Activated CD4-positive, alpha-beta T cell treated with anti-CD3 and anti-CD28 coated beads, Interleukin-2, amount 50 U/mL, for 16 hours (primary cell): ENCODE measurements around the gene ANGPTL4.
"Not testable (repeated sequence)": the region's sequence is repeated elsewhere in the genome, so short reads cannot be mapped to it uniquely, and the experiment has no call there.

Experiments
- DNase-seq: peaks from one replicate; pipeline ENCODE4 v3.0.0-alpha.2; 2020

The ANGPTL4 gene, protein sequence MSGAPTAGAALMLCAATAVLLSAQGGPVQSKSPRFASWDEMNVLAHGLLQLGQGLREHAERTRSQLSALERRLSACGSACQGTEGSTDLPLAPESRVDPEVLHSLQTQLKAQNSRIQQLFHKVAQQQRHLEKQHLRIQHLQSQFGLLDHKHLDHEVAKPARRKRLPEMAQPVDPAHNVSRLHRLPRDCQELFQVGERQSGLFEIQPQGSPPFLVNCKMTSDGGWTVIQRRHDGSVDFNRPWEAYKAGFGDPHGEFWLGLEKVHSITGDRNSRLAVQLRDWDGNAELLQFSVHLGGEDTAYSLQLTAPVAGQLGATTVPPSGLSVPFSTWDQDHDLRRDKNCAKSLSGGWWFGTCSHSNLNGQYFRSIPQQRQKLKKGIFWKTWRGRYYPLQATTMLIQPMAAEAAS

DNA sequence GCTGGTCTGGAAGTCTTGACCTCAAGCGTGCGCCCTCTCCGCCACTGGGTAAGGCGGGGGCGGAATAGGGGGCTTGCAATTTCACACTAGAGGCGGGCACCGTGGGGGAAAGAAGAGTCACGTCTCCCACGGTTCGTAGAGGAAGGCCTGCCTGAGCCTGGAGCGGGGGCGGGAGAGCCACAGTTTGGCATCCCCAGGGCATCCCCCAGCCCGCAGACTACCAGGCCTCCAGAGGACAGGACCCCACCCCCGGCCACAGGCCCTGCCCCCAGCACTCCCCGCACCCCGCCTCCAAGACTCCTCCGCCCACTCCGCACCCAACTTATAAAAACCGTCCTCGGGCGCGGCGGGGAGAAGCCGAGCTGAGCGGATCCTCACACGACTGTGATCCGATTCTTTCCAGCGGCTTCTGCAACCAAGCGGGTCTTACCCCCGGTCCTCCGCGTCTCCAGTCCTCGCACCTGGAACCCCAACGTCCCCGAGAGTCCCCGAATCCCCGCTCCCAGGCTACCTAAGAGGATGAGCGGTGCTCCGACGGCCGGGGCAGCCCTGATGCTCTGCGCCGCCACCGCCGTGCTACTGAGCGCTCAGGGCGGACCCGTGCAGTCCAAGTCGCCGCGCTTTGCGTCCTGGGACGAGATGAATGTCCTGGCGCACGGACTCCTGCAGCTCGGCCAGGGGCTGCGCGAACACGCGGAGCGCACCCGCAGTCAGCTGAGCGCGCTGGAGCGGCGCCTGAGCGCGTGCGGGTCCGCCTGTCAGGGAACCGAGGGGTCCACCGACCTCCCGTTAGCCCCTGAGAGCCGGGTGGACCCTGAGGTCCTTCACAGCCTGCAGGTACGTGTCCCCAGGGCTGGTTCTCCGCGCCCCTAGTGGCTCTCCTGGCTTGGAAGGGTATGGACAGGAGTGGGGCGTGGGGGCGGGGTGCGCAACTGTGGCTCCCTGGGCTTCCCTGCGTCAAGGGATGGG is at the start of gene ANGPTL4:
ANGPTL4 (plus strand) TSS at position 353 of the 969 bp plus-strand sequence; CDS start at position 520, 167 bp downstream.
- DNase-seq = peak; percentile 53

DNA sequence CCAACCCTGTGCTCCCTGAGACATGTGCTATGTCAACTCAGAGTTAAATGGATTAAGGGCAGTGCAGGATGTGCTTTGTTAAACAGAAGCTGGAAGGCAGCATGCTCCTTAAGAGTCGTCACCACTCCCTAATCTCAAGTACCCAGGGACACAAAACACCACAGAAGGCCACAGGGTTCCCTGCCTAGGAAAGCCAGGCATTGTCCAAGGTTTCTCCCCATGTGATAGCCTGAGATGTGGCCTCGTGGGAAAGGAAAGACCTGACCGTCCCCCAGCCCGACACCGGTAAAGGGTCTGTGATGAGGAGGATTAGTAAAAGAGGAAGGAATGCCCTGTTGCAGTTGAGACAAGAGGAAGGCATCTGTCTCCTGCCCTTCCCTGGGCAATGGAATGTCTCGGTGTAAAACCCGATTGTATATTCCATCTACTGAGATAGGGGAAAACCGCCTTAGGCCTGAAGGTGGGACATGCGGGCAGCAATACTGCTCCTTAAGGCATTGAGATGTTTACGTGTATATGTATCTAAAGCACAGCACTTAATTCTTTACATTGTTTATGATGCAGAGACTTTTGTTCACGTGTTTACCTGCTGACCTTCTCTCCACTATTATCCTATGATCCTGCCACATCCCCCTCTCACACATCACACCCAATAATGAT is 48.8 kb upstream of the ANGPTL4 start:
- not testable (repeated sequence) for DNase-seq

DNA sequence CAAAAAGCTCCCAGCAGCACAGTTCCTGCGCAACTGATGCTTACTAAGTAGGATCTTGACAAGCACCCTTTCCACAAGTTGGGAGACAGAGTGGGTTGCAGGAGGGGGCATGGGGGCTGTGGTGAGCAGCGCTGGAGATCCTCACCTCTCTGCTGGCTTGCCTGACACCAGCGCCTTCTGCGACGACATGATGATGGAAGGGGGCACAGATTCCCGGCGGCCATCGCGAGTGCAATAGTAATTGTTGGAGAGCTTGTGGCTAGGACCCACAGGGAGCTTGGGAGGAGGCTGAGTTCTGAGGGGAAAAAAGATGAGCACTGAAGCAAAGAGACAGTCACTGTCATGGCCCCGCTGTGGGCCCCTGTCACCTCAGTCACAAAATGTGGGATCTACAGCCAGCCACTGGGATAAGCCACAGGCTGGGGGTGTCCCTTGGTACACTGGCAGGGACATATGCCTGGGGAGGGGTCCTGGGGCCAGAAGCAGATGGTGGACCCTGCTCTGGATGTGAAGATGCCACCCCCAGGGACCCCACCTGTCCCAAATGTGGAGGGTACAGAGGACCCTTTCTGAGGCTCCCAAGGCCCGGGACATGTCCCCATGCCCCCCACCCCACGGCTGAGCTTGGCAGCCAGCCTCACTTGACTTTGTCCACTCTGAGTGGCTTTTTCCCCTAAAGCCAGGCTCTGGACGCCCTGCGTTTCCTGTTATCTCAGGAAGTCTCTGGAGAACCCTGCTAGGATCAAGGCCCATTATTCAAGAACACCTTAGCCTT is 47.4 kb upstream of the ANGPTL4 start:
- DNase-seq = no peak

DNA sequence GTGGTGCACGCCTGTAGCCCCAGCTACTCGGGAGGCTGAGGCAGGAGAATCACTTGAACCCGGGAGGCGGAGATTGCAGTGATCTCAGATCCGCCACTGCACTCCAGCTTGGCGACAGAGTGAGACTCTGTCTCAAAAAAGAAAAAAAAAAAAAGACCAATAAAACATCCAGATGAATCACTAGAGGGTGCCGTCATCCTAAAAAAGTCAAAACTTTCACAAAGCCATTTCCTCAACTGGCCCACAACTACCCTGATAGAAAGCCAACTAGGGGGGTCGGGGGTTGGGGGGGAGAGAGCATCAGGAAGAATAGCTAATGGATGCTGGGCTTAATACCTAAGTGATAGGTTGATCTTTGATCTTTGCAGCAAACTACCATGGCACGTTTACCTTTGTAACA is 45.1 kb upstream of the ANGPTL4 start:
- not testable (repeated sequence) for DNase-seq

DNA sequence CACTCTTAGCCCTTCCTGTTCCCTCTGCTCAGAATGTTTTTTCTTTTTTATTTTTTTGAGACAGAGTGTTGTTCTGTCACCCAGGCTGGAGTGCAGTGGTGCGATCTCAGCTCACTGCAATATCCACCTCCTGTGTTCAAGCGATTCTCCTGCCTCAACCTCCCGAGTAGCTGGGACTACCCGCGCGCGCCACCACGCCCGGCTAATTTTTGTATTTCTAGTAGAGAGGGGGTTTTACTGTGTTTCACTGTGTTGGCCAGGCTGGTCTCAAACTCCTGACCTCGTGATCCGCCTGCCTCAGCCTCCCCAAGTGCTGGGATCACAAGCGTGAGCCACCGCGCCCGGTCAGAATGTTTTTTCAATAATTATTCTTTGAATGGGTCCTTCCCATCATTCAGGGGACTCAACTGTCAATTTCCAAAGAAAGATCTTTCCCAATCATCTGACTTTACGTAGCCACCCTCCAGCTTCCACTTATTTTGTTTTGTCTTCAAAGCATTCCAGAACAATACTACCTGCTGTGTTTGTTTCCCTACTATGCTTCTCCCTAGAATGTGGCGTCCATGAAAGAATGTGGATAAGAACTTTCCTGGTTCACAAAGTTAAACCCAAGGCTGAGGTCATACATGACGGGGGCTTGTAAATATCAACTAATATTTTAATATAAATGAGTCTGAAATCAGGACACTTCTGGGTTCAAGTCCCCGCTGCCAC is 44.0 kb upstream of the ANGPTL4 start:
- no peak for DNase-seq

DNA sequence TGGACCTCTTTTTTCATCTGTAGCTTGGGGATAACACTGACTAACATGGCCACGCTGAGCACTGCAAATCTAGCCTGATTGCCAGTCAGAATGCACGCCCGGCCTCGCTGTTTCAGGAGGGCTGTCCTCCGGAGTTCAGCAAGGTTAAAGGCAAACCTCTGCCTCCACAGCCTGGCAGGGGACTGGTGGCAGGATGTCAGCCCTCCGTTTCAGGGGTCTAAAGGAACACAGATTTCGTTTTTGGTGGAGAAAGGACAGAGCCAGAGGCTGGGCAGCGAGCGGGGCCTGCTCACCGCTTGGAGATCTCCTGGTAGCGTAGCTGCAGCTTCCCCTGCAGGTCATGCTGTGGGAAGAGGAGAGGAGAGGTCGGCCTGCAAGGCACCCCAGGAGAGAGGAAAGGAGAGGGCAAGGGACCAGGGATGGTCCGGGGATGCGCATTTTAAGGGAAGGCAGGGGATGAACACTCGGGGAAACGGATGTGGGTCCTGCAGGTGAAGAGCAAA is 43.3 kb upstream of the ANGPTL4 start:
- DNase-seq = peak; percentile 12

DNA sequence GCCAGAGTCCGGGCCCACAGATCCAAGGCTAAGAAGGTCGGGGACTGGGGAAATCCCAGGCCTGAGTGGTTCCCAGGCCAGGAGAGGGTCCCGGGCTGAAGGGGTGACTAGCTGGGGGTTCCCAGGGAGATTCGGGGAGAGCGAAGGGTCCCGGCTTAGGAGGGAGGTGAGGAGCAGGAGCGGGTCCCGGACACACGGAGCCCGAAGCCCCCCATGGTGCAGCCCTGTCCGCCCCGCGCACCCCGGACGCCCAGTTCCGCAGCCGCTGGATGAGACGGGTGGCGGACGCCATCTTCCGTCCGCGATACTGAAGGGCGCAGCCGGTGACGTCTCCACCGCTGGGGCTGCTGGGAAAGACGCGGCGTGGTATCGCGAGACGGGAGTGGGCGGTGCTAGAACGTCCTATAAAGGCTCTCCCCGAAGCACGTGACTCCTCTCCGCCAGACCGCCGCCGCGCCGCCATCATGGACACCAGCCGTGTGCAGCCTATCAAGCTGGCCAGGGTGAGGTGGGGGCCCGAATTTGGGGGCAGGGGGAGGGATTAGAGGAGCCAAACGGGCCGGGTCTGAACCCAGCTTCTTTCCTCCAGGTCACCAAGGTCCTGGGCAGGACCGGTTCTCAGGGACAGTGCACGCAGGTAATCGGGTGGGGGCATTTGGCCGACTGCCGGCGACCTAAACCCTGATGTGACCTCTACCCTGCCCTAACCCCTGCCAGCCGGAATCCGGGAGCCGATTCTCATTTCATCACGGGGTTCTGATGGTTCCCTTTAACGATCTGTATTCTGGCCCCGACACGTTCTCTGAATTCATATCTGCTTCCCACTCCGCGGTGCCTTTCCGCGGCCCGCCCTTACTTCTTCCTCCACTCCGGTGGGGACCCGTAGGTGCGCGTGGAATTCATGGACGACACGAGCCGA is 42.6 kb upstream of the ANGPTL4 start, which contains the start of the genes NDUFA7 and RPS28:
NDUFA7 (minus strand) TSS at position 309 of the 919 bp plus-strand sequence; CDS start at position 292, 17 bp downstream.
RPS28 (plus strand) TSS at position 430 of the 919 bp plus-strand sequence; CDS start at position 465, 35 bp downstream.
- DNase-seq = peak; percentile 97

DNA sequence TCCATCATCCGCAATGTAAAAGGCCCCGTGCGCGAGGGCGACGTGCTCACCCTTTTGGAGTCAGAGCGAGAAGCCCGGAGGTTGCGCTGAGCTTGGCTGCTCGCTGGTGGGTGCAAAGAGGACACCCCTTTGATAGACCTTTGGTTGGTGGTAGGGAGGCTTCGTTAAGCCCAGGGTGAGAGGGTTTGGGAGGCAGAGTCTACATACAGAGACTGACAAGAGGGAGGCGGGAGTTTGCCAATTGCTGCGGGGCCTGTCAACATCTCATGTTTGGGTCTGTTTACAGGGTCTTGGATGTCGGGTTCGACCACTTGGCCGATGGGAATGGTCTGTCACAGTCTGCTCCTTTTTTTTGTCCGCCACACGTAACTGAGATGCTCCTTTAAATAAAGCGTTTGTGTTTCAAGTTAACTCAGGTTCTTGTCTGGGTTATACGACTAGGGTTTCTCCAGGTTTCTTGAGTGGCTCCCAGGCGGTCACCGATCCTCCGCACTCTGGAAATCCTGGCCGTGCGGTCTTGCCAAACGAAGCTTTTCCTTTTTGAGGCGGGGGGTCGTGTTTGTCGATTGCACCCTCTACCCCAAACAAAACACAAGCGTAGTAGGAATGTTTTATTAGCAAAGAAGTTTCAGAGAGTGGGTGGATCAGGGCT is 41.8 kb upstream of the ANGPTL4 start:
- no peak for DNase-seq

DNA sequence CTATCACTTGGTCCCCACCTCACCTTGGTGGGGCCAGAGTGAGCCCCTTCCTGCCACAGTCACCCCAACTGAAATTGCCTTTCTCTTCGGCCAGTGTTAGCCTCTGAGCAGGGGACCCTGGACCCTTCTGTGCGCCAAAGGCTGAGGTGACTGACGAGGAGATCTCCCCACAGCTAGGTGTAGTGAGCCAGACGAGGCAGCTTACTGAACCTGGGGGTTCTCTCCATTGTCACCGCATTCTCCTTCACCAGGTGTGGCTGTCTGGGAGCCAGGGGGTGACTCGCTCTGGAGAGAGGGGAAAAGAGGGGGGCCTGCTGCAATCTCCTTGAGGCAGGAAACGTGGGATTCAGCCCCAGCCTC is 41.3 kb upstream of the ANGPTL4 start:
- DNase-seq = no peak

DNA sequence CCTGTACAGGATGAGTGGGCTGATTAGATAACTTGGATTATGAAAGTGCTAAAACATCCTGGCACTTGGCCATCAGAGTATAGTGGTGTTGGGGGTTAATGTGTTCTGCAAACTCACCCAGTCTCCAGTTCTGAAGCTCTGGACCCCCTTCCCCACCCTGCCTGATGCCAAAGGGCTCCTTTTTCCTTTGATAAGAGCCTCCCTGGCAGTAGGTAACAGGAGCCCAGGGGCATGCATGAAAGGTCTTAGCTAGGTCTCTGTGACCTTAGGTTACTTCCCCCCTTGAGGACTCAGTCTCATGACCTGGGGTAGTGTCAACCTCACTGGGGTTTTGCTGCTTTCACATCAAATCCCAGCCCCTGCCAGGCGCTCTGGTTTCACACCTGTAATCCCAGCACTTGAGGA is 40.2 kb upstream of the ANGPTL4 start:
- peak; percentile 21 for DNase-seq

DNA sequence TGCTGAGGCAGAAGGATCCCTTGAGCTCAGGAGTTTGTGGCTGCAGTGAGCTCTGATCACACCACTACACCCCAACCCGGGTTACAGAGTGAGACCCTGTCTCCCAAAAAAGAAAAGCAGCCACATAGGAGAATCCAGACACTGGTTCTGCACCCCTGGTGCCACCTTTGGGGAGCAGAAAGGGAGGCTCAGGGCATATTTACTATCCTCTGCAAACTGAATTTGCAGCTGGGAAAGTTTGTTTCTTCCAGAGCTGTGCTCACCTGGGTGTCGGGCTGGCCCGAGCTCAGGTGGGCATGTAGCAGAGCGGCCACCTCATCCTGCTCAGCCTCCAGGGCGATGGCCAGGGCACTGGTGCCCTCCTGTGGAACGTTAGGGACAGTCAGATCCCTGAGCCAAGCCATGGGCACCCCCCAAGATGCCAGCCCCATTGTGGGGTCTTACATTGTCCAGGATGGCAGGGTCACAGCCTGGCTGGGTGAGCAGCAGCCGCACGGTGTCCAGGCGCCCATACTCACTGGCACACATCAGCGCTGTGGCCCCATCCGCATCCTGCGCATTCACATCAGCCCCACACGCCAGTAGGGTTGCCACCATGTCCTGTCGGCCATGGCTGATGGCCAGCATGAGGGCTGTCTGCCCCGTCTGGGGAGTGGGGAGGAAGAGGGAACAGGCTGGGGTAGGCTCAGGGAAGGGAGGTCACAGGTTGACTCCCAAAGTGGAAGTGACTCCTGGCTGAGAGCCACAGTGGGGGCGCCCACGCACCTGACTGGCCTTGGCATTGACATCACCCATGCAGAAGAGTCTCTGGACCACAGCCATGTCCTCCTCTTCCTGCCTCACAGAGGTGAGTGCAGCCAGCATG is 39.5 kb upstream of the ANGPTL4 start:
- peak; percentile 22 for DNase-seq

DNA sequence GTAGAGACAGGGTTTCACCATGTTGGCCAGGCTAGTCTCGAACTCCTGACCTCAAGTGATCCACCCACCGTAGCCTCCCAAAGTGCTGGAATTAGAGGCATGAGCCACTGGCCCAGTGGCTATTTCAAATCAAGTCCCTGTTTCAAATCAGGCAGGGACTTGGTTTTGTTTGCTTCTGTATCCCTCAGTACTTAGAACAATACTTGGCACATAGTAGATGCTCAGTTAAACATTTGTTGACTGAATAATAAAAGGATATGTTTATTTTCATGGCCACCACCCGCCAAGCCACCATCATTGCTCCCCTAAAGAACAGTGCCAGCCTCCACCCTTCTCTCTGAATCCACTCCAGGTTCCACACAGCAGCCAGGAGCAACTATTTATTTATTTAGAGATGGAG is 38.5 kb upstream of the ANGPTL4 start:
- no peak for DNase-seq

DNA sequence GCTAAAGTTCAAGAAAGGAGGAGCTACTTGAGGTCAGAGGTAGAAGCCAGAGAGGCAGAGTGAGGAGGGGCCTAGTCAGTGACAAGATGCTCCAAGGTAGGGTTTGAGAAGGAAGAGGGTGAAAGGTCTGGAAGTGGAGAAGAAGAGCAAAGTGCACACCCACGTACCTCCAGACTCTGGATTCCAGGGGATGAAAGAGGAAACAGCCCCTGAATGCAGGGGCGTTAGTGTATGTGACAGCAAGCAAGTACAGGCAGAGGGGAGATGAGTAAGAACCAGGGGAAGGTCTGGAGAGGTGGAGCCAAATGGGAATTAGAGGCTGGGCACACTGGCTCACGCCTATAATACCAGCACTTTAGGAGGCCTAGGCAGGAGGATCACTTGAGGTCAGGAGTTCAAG is 34.0 kb upstream of the ANGPTL4 start:
- DNase-seq = no peak

DNA sequence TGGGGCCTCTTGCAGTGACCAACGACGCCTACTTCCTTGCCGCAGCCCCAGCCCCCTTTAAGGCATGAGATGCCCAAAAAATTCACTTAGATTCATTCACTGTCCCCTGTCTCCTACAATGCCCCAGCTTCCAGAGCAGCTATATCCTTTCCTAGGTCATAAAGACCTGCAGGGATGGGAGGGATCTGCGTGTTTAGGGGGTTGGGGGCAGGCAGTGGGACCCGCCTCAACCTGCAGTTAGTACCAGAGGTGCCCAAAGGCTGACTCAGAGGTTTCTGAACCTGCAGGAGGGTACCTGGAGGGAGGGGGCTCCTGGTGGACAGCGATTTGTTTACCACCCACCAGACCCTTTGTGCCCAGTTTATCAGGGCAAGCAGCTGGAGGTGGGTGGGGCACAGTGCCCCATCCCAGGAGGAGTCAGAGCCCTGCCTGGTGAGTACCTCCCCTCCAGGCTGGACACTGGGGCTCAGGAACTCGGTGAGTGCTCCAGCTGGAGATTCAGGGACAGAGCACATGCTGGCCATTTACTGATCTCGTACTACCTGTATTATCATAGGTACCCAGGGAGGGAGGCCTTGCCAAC is 32.6 kb upstream of the ANGPTL4 start:
- no peak for DNase-seq

DNA sequence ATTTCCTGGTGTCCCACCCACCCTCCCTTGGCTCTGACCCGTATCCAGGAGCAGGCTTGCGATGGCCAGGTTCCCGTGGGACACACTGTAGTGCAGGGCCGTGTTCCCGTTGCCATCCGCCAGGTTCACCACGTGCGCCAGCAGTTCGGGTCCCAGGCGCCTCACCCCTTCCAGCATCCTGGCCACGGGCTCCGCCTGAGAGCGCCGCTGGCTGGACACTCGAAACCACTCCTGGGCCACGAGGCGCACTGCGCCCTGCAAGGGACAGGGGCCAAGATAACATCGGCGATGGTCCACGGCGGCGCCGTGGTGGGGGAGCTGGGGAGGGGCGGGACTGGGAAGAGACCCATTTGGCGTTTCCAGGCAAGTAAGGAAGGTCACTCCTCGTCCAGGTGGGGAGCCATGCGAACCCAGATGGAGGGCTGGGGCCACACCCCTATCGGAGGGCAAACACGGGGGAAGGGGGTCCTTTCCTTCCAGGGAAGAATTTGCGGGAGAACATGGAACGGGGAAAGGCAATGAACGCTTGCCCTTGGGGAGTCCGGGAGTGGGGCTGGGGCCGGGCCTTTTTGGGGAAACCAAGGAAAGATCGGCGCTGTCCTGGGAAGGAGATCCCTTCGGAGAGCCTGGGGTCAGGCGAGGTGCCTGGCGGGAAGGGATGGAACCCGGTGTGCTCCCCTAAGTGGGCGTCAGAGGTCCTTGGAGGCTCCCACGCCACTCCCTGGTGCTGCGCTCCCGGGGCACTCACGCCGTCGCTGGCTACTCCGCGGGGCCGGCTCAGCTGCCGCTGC is 30.8 kb upstream of the ANGPTL4 start:
- DNase-seq = no peak

DNA sequence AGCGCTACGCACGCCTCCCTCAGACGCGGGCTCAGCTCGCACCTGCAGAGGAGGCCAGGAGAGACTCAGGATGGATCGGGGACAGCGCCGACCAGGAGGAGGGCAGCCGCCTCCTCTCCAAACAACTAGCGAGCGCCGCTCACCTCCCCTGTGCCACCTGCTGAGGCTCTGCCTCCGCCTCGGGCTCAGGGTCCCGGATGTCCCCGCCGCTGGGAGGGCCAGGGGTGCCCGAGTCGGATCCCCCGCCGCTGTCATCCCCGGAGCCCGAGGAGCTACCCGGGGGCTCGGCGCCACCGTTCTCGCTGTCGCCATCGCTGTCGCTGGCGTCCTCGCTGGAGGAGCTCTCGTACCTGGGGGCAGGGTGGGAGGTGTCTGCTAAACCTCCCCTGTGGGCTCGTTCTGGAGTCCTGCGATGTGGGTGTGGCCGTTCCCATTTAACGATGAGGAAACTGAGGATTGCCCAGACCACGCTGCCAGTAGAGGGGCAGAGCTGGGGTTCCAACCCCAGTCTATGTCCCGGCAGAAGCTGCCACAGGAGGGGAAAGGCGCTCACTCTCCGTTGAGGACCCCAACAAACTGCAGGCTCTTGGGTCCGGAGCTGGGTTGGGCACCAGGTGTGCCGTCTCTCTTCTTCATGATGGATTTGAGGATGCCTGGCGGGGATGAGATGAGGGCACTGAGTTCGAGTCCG is 30.0 kb upstream of the ANGPTL4 start:
- no peak for DNase-seq
